Fibroblast of skin of back (primary cell): ENCODE data around the gene EXOC3L4.

Source experiments
- DNase-seq: peaks from one replicate; pipeline ENCODE4 v3.0.0-alpha.2; 2013

EXOC3L4 gene

DNA sequence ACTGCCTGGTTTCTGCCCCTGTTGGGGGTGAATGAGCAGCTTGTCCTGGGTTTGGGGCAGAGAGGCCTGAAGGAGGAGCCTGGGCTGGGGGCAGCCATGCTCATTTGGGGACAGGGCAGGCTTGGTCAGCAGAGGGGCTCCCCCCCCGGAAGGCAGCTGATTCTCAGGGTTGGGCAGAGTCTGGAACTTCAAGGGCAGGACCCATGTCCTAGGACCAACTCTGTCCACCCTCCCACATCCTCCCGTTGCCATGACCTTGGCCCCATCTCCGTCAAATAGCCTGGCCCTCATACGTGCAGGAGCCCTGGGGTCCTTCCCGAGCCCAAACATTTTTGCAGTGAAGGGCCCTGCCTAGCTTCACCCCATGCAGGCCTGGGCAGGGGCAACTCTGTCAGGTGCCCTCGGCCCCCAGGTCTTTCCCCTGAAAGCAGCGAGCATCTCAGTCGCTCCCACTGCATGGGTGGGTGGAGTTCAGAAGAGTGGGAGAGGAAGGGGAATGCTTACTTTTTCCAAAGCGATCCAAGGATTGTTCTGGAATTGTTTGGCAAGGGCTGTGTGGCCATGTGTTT, 61.4 kb downstream of the EXOC3L4 start:
- no peak for DNase-seq

DNA sequence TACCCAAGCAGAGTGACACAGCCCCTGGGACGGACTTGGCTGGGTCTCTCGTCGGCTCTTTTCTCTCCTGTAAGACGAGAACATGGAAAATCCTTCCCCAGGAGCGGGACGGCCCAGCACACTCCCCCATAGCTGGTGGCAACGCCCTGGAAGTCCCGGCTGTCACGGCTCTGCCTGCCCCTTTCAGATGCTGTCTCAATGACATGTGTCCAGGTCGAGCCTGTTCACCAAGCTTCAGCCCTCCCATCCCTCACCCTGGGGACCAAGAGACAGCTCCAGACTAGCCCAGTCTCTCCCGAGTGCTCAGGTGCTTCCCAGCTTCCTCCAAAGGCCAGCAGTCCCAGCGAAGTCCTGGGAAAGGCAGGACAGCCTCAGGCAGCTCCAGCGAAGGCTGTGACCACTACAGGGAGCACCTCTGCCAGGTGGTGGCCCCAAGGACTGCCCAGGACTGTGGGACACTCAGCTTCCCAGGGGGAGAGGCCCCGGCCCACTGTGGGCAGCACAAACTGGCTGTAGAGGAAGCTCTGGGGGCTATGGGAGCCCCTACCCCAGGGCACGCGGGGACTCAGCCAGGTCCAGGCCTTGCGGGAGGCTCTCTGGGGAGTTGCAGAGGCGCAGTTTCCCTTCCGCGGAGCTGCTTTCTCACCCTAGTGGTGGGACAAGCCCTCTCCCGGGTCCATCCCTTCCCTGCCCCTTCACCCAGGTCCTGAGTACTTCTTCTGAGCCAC, 62.3 kb downstream of the EXOC3L4 start:
- no peak for DNase-seq

DNA sequence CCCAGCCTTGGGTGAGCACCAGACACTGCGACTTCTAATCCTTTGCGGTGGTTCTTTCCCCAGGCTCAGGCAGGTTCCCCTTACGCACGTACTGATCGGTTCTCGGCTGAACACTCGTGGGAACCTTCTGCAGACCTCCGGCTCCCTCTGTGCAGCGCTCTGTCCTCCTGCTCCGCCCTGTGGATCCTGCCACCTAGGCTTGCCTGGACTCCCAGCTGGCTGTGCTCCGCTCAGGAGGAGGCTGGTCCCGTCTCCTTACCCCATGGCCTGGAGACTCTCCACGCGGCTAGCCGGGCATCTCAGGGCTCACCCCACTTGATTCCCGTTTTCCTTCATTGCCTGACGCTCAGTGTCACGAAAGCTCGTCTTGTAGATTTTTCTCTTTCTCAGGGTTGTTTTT, 63.4 kb downstream of the EXOC3L4 start:
- DNase-seq = no peak

DNA sequence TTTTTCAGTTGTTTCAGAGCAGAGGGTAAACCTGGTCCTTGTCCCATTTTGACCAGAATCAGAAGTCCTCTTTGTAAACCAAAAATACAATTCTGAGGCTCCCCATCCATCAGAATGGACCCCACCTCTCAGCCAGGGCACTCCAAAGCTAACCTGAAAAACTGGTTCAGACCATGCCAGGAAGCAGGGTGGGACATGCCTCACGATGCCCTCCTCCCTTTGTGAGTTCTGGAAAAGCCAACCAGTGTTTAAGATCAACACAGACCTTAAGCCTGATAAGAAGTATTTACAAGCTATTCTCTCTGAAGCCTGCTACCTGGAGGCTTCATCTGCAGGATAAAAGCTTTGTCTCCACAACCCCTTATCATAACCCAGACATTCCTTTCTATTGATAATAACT, 64.2 kb downstream of the EXOC3L4 start:
- no peak for DNase-seq
